ENCODE results near the gene SEC23B.
"Not testable (repeated sequence)": the region's sequence is repeated elsewhere in the genome, so short reads cannot be mapped to it uniquely, and the experiment has no call there.

Gene SEC23B

GRCh38 chr20:18507218-18508191 is at the start of gene SEC23B:
SEC23B (plus strand) TSS chr20:18507940; CDS start chr20:18510836, 2,896 bp downstream.
- DNase-seq (ENCODE audit: low read depth) = peak; percentile 97

- no peak for DNase-seq (ENCODE audit: low read depth)
Measured at GRCh38 chr20:18465536-18466200, 42.1 kb upstream of the SEC23B start.

- DNase-seq (ENCODE audit: low read depth) = no peak
Measured at GRCh38 chr20:18466574-18466893, 41.2 kb upstream of the SEC23B start.

GRCh38 chr20:18466894-18467730 is 40.6 kb upstream of the SEC23B start, which contains the start of the genes DZANK1 and POLR3F:
DZANK1 (minus strand) TSS chr20:18467030; CDS start chr20:18465358, 1,672 bp downstream.
POLR3F (plus strand) TSS chr20:18467390; CDS start chr20:18467507, 117 bp downstream.
- DNase-seq (ENCODE audit: low read depth) = peak; percentile 95

- no peak for DNase-seq (ENCODE audit: low read depth)
Measured at GRCh38 chr20:18477218-18477617, 30.5 kb upstream of the SEC23B start.

- no peak for DNase-seq (ENCODE audit: low read depth)
Measured at GRCh38 chr20:18477821-18478220, 29.9 kb upstream of the SEC23B start.

GRCh38 chr20:18481596-18481995 is 26.1 kb upstream of the SEC23B start:
- no peak for DNase-seq (ENCODE audit: low read depth)

- no peak for DNase-seq (ENCODE audit: low read depth)
Measured at GRCh38 chr20:18488301-18488700, 19.4 kb upstream of the SEC23B start.

GRCh38 chr20:18496042-18496441 is 11.7 kb upstream of the SEC23B start:
- no peak for DNase-seq (ENCODE audit: low read depth)

- peak; percentile 66 for DNase-seq (ENCODE audit: low read depth)
Measured at GRCh38 chr20:18496740-18497592, 10.8 kb upstream of the SEC23B start, which contains the start of gene RBBP9. RBBP9 (minus strand) TSS chr20:18497225; CDS start chr20:18497167, 58 bp downstream.

- no peak for DNase-seq (ENCODE audit: low read depth)
Measured at GRCh38 chr20:18497603-18498002, 10.1 kb upstream of the SEC23B start.

- not testable (repeated sequence) for DNase-seq (ENCODE audit: low read depth)
Measured at GRCh38 chr20:18501672-18502071, 6.1 kb upstream of the SEC23B start.

GRCh38 chr20:18504479-18505060 is 3.2 kb upstream of the SEC23B start:
- no peak for DNase-seq (ENCODE audit: low read depth)

GRCh38 chr20:18506744-18507143 is 996 bp upstream of the SEC23B start:
- no peak for DNase-seq (ENCODE audit: low read depth)

GRCh38 chr20:18511571-18511970 is 3.8 kb downstream of the SEC23B start:
- no peak for DNase-seq (ENCODE audit: low read depth)

GRCh38 chr20:18513208-18513607 is 5.5 kb downstream of the SEC23B start:
- DNase-seq (ENCODE audit: low read depth) = no peak

- no peak for DNase-seq (ENCODE audit: low read depth)
Measured at GRCh38 chr20:18514127-18514526, 6.4 kb downstream of the SEC23B start.

- DNase-seq (ENCODE audit: low read depth) = no peak
Measured at GRCh38 chr20:18515973-18516372, 8.2 kb downstream of the SEC23B start.

- not testable (repeated sequence) for DNase-seq (ENCODE audit: low read depth)
Measured at GRCh38 chr20:18522066-18522465, 14.3 kb downstream of the SEC23B start.

- DNase-seq (ENCODE audit: low read depth) = no peak
Measured at GRCh38 chr20:18523066-18523465, 15.3 kb downstream of the SEC23B start.

- DNase-seq (ENCODE audit: low read depth) = peak; percentile 90
Measured at GRCh38 chr20:18524646-18525045, 16.9 kb downstream of the SEC23B start.

Data from HS-27A (cell line).